ENCODE results near the gene TTLL11. TPM values are rescaled to one million over a fixed set of nuclear protein-coding genes. Genes with fewer than 3 reads are reported as not detected.

The TTLL11 gene
- polyA plus RNA-seq, 1 of the 3 experiments (the other 2 are of a cell fraction): 6.8 TPM

DNA sequence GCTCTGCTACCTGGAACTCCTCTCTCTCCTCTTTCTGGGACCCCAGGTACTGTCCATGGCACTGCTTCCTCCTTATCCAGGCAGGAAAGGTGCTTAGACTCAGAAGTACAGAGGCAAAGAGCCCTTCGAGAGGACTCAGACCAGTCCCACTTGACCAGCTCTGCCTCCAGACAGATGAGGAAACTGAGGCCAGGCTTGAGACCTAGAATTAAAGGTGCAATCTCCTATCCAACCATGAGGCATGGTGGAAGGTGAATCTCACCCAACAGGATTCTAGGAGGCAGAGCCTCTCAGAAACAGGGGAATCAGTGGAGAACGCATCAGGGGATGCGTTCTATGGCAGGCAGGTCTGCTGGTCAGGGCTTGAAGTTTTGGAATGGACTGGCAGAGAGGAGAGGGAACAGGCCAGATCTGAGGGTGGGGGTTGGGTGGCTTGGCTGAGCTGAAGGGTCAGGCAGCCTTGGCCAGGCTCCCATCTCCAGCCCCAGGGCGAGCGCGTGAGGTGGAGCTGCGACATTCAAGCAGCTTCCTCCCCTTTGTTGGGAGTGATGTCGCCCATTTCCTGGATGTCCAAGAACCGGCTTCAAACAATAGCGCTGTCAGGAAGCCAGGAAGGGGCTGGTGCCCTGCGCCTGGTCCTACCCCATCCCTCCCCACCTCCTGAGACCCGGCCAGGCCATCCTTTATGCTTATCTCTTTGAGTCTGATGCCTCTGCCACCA, 40.3 kb upstream of the TTLL11 start:
- Histone ChIP-seq H3K79me2 (ENCODE audit: insufficient read depth) (no peaks in the 10 kb centered on the region), H3K9me2 (no peaks in the 10 kb centered on the region), H3K4me1 (ENCODE audit: control insufficient read depth in 1 of 2, insufficient read depth in 2 of 2, low read depth in 1 of 2, low read length in 1 of 2) (no peaks in the 10 kb centered on the region; a peak in 1 of 4 replicates), H4K20me1 (ENCODE audit: insufficient read depth) (no peaks in the 10 kb centered on the region), H3K27ac (ENCODE audit: low read depth in 2 of 2, low read length in 1 of 2) (no peak overlapping the region), H3K4me3 (ENCODE audit: low read depth in 2 of 2, low read length in 1 of 2) (no peak overlapping the region), H2AFZ (ENCODE audit: low read depth) (no peak overlapping the region), H3K9ac (no peak overlapping the region), H3F3A (replicated peaks; ENCODE audit: insufficient read depth) (no peaks in the 10 kb centered on the region), H3K4me2 (no peak overlapping the region), H3K36me3 (replicated peaks in 1 of 2; ENCODE audit: control insufficient read depth in 1 of 2, insufficient read depth in 2 of 2, low read length in 1 of 2) (no peaks in the 10 kb centered on the region), H3K9me3 (no peaks in the 10 kb centered on the region), H3K27me3 (ENCODE audit: insufficient read depth) (no peaks in the 10 kb centered on the region)
- POLR2A ChIA-PET: no interaction called here
- no peak for DNase-seq
- no peak for TF ChIP-seq CTCF (IDR thresholded peaks at IDR 0.05)
- no peak for TF ChIP-seq NRF1 (IDR thresholded peaks at IDR 0.05; ENCODE audit: low read depth, low read length)
- TF ChIP-seq FOSL2 (IDR thresholded peaks at IDR 0.05; ENCODE audit: borderline replicate concordance, low read depth): no peak
- no peak for TF ChIP-seq EZH2phosphoT487 (IDR thresholded peaks at IDR 0.05; ENCODE audit: borderline replicate concordance, low read depth)
- no peak for TF ChIP-seq POLR2AphosphoS5 (IDR thresholded peaks at IDR 0.05; ENCODE audit: low read depth, low read length)
- TF ChIP-seq, protein P1, sequence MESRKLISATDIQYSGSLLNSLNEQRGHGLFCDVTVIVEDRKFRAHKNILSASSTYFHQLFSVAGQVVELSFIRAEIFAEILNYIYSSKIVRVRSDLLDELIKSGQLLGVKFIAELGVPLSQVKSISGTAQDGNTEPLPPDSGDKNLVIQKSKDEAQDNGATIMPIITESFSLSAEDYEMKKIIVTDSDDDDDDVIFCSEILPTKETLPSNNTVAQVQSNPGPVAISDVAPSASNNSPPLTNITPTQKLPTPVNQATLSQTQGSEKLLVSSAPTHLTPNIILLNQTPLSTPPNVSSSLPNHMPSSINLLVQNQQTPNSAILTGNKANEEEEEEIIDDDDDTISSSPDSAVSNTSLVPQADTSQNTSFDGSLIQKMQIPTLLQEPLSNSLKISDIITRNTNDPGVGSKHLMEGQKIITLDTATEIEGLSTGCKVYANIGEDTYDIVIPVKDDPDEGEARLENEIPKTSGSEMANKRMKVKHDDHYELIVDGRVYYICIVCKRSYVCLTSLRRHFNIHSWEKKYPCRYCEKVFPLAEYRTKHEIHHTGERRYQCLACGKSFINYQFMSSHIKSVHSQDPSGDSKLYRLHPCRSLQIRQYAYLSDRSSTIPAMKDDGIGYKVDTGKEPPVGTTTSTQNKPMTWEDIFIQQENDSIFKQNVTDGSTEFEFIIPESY (IDR thresholded peaks at IDR 0.05; ENCODE audit: borderline replicate concordance, low read depth): no peak
- no peak for TF ChIP-seq RFX5 (IDR thresholded peaks at IDR 0.05; ENCODE audit: low read length)
- TF ChIP-seq, protein P2, sequence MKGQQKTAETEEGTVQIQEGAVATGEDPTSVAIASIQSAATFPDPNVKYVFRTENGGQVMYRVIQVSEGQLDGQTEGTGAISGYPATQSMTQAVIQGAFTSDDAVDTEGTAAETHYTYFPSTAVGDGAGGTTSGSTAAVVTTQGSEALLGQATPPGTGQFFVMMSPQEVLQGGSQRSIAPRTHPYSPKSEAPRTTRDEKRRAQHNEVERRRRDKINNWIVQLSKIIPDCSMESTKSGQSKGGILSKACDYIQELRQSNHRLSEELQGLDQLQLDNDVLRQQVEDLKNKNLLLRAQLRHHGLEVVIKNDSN (IDR thresholded peaks at IDR 0.05; ENCODE audit: borderline replicate concordance, low read depth): no peak
- TF ChIP-seq GATA2 (CRISPR knock-in tag; IDR thresholded peaks at IDR 0.05): no peak
- no peak for TF ChIP-seq NFIC (IDR thresholded peaks at IDR 0.05; ENCODE audit: borderline replicate concordance)
- no peak for TF ChIP-seq EP300 (IDR thresholded peaks at IDR 0.05; ENCODE audit: borderline replicate concordance in 1 of 2, low read depth in 1 of 2, low read length in 1 of 2)
- no peak for TF ChIP-seq JUND (IDR thresholded peaks at IDR 0.05)
- no peak for TF ChIP-seq FOXM1 (IDR thresholded peaks at IDR 0.05; ENCODE audit: low read depth)
- no peak for TF ChIP-seq RAD21 (IDR thresholded peaks at IDR 0.05; ENCODE audit: low read length)
- CTCF ChIA-PET: interaction anchor here (0.9 to 5.7 kb wide), 8 partner anchors 7 to 217 kb away, joined by 3 to 53 read pairs (median 8); no protein-coding TSS in a partner anchor
- 76% methylated on average over 9 of the region's 12 CpGs for WGBS (ENCODE audit: low lambda C conversion rate)

Measured in SK-N-SH (cell line).